Stimulated activated naive CD8-positive, alpha-beta T cell treated with anti-CD3 and anti-CD28 coated beads, Interleukin-15, amount 100 ng/mL, for 72 hours (primary cell): ENCODE results near the gene NEU3.

Experiments used
- ATAC-seq: fragments of 150-1000 bp; cut with Tn5 transposase; 2 replicates; pipeline ENCODE4 v1.10.0; 2021; ENCODE audit warnings: mild to moderate bottlenecking, moderate library complexity
- DNase-seq, 2 donors: peaks; one replicate each; pipeline ENCODE4 v3.0.0; 2021 to 2022
- H3K27ac Mint-ChIP-seq, 2 donors: one replicate each; pipeline ENCODE4 v1.8.0; 2022; ENCODE audit warnings: mild to moderate bottlenecking in 2 of 2, mixed read lengths in 2 of 2, moderate library complexity in 2 of 2
- H3K27me3 Mint-ChIP-seq: one replicate; pipeline ENCODE4 v1.8.0; 2022; ENCODE audit warnings: mixed read lengths
- H3K4me1 Mint-ChIP-seq: one replicate; pipeline ENCODE4 v1.8.0; 2022; ENCODE audit warnings: mild to moderate bottlenecking, mixed read lengths
- H3K4me3 Mint-ChIP-seq, 2 donors: one replicate each; pipeline ENCODE4 v1.8.0; 2022; ENCODE audit warnings: mild to moderate bottlenecking in 2 of 2, mixed read lengths in 2 of 2, moderate library complexity in 1 of 2
- H3K9me3 Mint-ChIP-seq, 2 donors: one replicate each; pipeline ENCODE4 v1.8.0; 2022; ENCODE audit warnings: mixed read lengths in 2 of 2

Gene NEU3

GRCh38 chr11:75055511-75055910, 66.8 kb downstream of the NEU3 start:
- Mint-ChIP-seq H3K4me3 (no peak overlapping the region), H3K4me1 (no peaks in the 10 kb centered on the region), H3K9me3 (peaks cover 7 to 11% of the 10 kb centered on the region in 2 donors), H3K27ac (no peak overlapping the region), H3K27me3 (peaks cover 33% of the 10 kb centered on the region)
- ATAC-seq (no peak), DNase-seq (no peak)

- Mint-ChIP-seq H3K4me3 (no peak overlapping the region), H3K27ac (no peak overlapping the region)
These were observed 68.1 kb downstream of the NEU3 start for GRCh38 chr11:75056814-75057213.

GRCh38 chr11:75059299-75059698, 70.6 kb downstream of the NEU3 start:
- Mint-ChIP-seq H3K27me3 (peaks cover 33% of the 10 kb centered on the region), H3K9me3 (no peaks in the 10 kb centered on the region), H3K27ac (no peak overlapping the region), H3K4me1 (no peaks in the 10 kb centered on the region), H3K4me3 (no peak overlapping the region)
- ATAC-seq (no peak), DNase-seq (no peak)

More at GRCh38 chr11:75056814-75057213, 68.1 kb downstream of the NEU3 start:
- Mint-ChIP-seq H3K9me3 (peaks cover 7% of the 10 kb centered on the region in 2 donors), H3K4me1 (no peaks in the 10 kb centered on the region), H3K27me3 (peaks cover 34% of the 10 kb centered on the region)
- DNase-seq (no peak), ATAC-seq (no peak)

GRCh38 chr11:75063741-75064314, 75.1 kb downstream of the NEU3 start:
- no peaks in the 10 kb centered on the region for H3K4me1 Mint-ChIP-seq
- ATAC-seq (no peak), DNase-seq (no peak)
- no peak overlapping the region for H3K27ac Mint-ChIP-seq
- peaks cover 46% of the 10 kb centered on the region for H3K27me3 Mint-ChIP-seq
- H3K4me3 Mint-ChIP-seq: no peak overlapping the region
- no peaks in the 10 kb centered on the region for H3K9me3 Mint-ChIP-seq

GRCh38 chr11:75066061-75066460, 77.3 kb downstream of the NEU3 start:
- no peak for ATAC-seq
- Mint-ChIP-seq H3K27ac (no peak overlapping the region), H3K9me3 (no peaks in the 10 kb centered on the region), H3K27me3 (peaks cover 48% of the 10 kb centered on the region), H3K4me1 (no peaks in the 10 kb centered on the region), H3K4me3 (no peak overlapping the region)
- no peak for DNase-seq
